Measurements from ENCODE around the gene EPB41L4B. TPM values are rescaled to one million over a fixed set of nuclear protein-coding genes. Genes with fewer than 3 reads are reported as not detected.

Gene EPB41L4B
- polyA plus RNA-seq, 1 donor from 2014 or later = 4.1 TPM

DNA sequence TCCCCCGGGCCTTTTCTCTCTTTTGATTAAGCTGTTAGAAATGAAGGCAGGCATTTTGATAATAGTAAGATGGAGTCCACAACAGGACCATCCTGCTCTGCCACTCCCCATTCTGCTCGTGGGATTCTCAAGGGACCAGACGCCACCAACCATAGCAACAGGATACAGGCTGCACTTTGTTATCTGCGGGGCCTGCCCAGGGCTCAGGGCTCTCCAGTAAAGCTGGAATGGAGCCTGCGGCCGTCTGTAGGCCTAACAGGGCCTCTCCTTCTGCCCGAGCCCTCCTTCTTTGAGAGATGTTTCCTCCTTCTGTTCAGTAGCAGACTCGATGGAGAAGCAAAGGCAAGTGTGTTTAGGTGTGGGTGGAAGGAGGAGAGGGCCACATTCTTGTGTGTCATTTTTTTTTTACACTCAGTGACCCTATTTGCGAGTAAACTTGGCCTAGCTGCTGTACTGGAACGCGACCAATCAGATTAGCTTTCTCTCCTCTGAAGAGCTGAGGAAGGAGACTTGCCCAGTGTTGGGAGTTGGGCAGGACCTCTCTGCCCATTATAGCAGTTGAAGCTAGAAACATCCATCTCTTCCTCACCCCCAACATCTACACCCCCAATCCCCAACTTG, 8.9 kb upstream of the EPB41L4B start:
- H3K27ac ChIP-seq (ENCODE audit: low read length) = no peak overlapping the region
- H2AFZ ChIP-seq (ENCODE audit: low read depth, low read length) = no peak overlapping the region
- no peak overlapping the region for H3K4me3 ChIP-seq (ENCODE audit: low read length)
- TF ChIP-seq, protein P1, sequence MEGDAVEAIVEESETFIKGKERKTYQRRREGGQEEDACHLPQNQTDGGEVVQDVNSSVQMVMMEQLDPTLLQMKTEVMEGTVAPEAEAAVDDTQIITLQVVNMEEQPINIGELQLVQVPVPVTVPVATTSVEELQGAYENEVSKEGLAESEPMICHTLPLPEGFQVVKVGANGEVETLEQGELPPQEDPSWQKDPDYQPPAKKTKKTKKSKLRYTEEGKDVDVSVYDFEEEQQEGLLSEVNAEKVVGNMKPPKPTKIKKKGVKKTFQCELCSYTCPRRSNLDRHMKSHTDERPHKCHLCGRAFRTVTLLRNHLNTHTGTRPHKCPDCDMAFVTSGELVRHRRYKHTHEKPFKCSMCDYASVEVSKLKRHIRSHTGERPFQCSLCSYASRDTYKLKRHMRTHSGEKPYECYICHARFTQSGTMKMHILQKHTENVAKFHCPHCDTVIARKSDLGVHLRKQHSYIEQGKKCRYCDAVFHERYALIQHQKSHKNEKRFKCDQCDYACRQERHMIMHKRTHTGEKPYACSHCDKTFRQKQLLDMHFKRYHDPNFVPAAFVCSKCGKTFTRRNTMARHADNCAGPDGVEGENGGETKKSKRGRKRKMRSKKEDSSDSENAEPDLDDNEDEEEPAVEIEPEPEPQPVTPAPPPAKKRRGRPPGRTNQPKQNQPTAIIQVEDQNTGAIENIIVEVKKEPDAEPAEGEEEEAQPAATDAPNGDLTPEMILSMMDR (IDR thresholded peaks at IDR 0.05; ENCODE audit: poor library complexity, severe bottlenecking) = no peak
- TF ChIP-seq EZH2 (IDR thresholded peaks at IDR 0.05; ENCODE audit: borderline replicate concordance, insufficient read depth, low read length, poor library complexity, severe bottlenecking) = no peak
- TF ChIP-seq POLR2AphosphoS5 (IDR thresholded peaks at IDR 0.05) = no peak
- TF ChIP-seq, protein P2, sequence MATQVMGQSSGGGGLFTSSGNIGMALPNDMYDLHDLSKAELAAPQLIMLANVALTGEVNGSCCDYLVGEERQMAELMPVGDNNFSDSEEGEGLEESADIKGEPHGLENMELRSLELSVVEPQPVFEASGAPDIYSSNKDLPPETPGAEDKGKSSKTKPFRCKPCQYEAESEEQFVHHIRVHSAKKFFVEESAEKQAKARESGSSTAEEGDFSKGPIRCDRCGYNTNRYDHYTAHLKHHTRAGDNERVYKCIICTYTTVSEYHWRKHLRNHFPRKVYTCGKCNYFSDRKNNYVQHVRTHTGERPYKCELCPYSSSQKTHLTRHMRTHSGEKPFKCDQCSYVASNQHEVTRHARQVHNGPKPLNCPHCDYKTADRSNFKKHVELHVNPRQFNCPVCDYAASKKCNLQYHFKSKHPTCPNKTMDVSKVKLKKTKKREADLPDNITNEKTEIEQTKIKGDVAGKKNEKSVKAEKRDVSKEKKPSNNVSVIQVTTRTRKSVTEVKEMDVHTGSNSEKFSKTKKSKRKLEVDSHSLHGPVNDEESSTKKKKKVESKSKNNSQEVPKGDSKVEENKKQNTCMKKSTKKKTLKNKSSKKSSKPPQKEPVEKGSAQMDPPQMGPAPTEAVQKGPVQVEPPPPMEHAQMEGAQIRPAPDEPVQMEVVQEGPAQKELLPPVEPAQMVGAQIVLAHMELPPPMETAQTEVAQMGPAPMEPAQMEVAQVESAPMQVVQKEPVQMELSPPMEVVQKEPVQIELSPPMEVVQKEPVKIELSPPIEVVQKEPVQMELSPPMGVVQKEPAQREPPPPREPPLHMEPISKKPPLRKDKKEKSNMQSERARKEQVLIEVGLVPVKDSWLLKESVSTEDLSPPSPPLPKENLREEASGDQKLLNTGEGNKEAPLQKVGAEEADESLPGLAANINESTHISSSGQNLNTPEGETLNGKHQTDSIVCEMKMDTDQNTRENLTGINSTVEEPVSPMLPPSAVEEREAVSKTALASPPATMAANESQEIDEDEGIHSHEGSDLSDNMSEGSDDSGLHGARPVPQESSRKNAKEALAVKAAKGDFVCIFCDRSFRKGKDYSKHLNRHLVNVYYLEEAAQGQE (IDR thresholded peaks at IDR 0.05; ENCODE audit: borderline replicate concordance) = no peak
- no peak for TF ChIP-seq SMC3 (conservative IDR thresholded peaks at IDR 0.05; ENCODE audit: poor library complexity)
- no peak for TF ChIP-seq EP300 (conservative IDR thresholded peaks at IDR 0.05; ENCODE audit: poor library complexity, severe bottlenecking)
- TF ChIP-seq MXI1 (conservative IDR thresholded peaks at IDR 0.05; ENCODE audit: poor library complexity, severe bottlenecking) = no peak
- TF ChIP-seq TAF1 (IDR thresholded peaks at IDR 0.05; ENCODE audit: low read depth) = no peak
- no peak for TF ChIP-seq RAD21 (conservative IDR thresholded peaks at IDR 0.05)
- H3K79me2 ChIP-seq (replicated peaks; ENCODE audit: insufficient read depth, low read length) = no peaks in the 10 kb centered on the region
- H4K20me1 ChIP-seq (ENCODE audit: insufficient read depth) = no peaks in the 10 kb centered on the region
- H3F3A ChIP-seq (ENCODE audit: insufficient read depth, low read length, poor library complexity, severe bottlenecking) = no peaks in the 10 kb centered on the region
- no peak overlapping the region for H3K4me2 ChIP-seq (ENCODE audit: low read length)
- no peaks in the 10 kb centered on the region for H3K36me3 ChIP-seq (ENCODE audit: insufficient read depth, low read length)
- no peaks in the 10 kb centered on the region for H3K27me3 ChIP-seq (ENCODE audit: insufficient read depth, low read depth, low read length)
- no peak overlapping the region for H3K9ac ChIP-seq (ENCODE audit: low read length)
- H3K9me3 ChIP-seq (ENCODE audit: low read length) = no peaks in the 10 kb centered on the region
- H3K9me2 ChIP-seq (ENCODE audit: insufficient read depth, low read length) = no peaks in the 10 kb centered on the region

DNA sequence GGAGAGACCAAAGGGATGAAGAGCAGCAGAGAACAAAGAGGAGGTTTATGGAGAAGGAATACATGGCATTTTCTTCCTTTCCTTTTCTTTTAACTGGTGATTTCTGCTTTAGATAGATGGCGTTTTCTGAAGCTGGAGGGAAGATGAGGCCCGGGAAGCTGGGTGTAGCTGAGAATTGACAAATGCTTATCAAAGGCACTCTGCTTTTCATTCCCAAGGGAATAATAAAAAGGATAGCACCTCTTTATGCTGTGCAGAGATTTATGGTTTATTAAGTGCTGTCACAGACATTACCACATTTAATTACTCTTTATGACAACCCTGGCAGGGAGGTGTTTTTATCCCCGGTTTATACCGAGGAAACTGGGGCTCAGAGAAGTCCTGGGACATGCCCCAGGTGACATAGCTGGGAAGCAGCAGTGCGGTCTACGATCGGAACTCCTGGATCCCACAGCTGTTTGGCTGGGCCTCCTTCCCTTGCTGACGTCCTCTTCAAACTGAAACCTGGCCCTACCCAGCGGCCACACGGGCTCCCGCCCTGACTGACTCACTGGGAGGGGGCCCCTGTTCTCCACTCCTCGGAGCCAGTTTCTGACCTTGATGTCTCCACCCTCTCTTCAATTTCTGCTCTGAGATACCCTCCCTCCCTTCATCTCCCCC, 8.2 kb upstream of the EPB41L4B start:
- no peak overlapping the region for H2AFZ ChIP-seq (ENCODE audit: low read depth, low read length)
- no peaks in the 10 kb centered on the region for H3K79me2 ChIP-seq (replicated peaks; ENCODE audit: insufficient read depth, low read length)
- no peaks in the 10 kb centered on the region for H3K9me2 ChIP-seq (ENCODE audit: insufficient read depth, low read length)
- H3K4me3 ChIP-seq (ENCODE audit: low read length) = no peak overlapping the region
- no peaks in the 10 kb centered on the region for H3K36me3 ChIP-seq (ENCODE audit: insufficient read depth, low read length)
- H3F3A ChIP-seq (ENCODE audit: insufficient read depth, low read length, poor library complexity, severe bottlenecking) = no peaks in the 10 kb centered on the region
- no peaks in the 10 kb centered on the region for H4K20me1 ChIP-seq (ENCODE audit: insufficient read depth)
- no peak overlapping the region for H3K27ac ChIP-seq (ENCODE audit: low read length)
- H3K27me3 ChIP-seq (ENCODE audit: insufficient read depth, low read depth, low read length) = no peaks in the 10 kb centered on the region
- no peaks in the 10 kb centered on the region for H3K9me3 ChIP-seq (ENCODE audit: low read length)
- no peak for TF ChIP-seq EZH2 (IDR thresholded peaks at IDR 0.05; ENCODE audit: borderline replicate concordance, insufficient read depth, low read length, poor library complexity, severe bottlenecking)
- TF ChIP-seq, protein P1 (IDR thresholded peaks at IDR 0.05; ENCODE audit: poor library complexity, severe bottlenecking) = no peak
- TF ChIP-seq POLR2AphosphoS5 (IDR thresholded peaks at IDR 0.05) = no peak
- TF ChIP-seq MXI1 (conservative IDR thresholded peaks at IDR 0.05; ENCODE audit: poor library complexity, severe bottlenecking) = no peak
- TF ChIP-seq, protein P2 (IDR thresholded peaks at IDR 0.05; ENCODE audit: borderline replicate concordance) = no peak
- TF ChIP-seq TAF1 (IDR thresholded peaks at IDR 0.05; ENCODE audit: low read depth) = no peak
- no peak for TF ChIP-seq SMC3 (conservative IDR thresholded peaks at IDR 0.05; ENCODE audit: poor library complexity)
- TF ChIP-seq RAD21 (conservative IDR thresholded peaks at IDR 0.05) = no peak
- TF ChIP-seq EP300 (conservative IDR thresholded peaks at IDR 0.05; ENCODE audit: poor library complexity, severe bottlenecking) = no peak
- no peak overlapping the region for H3K4me2 ChIP-seq (ENCODE audit: low read length)
- H3K9ac ChIP-seq (ENCODE audit: low read length) = no peak overlapping the region

Measured in neural cell (in vitro differentiated cells).